H1 (cell line): ENCODE results near the gene GPR12. TPM values are rescaled to one million over a fixed set of nuclear protein-coding genes. Genes with fewer than 3 reads are reported as not detected.
A peak's percentile ranks its signal among the peaks of the same experiment; 100 is the strongest.

Experiments used
- CTCF ChIA-PET: fragments of 300-600 bp; sonication (Branson Sonifier 250); formaldehyde crosslinking; loops from one replicate; lab custom pipeline; 2021; ENCODE audit not compliant: partially characterized antibody; lab: Charles Lee
- POLR2A ChIA-PET: fragments of 300-600 bp; sonication (Branson Sonifier 250); formaldehyde crosslinking; loops from one replicate; lab custom pipeline; 2021; ENCODE audit warnings: inconsistent platforms; ENCODE audit not compliant: partially characterized antibody; lab: Charles Lee
- DNase-seq, 2 experiments: peaks; one replicate each; pipeline versions ENCODE4 v3.0.0 to v3.0.0-alpha.2; 2010 to 2022; ENCODE audit warnings: low spot score in 2 of 2, low read depth in 1 of 2, mixed read lengths in 1 of 2
- FAIRE-seq: peaks from 2 replicates; lab custom pipeline; 2011; peaks lifted over from hg19 to GRCh38; lab: Jason Lieb, UNC
- H2AFZ ChIP-seq: 2 replicates; pipeline ENCODE4 v1.8.1; 2012; ENCODE audit warnings: low read length, inconsistent platforms
- H2AK5ac ChIP-seq: 2 replicates; pipeline ENCODE4 v1.6.1; 2013; ENCODE audit warnings: low read depth, low read length
- H2BK120ac ChIP-seq: replicated peaks from 2 replicates; pipeline ENCODE3; 2013; ENCODE audit warnings: low read depth, low read length, inconsistent platforms
- H2BK12ac ChIP-seq: 2 replicates; pipeline ENCODE4 v1.6.1; 2013; ENCODE audit warnings: low read depth, low read length
- H2BK15ac ChIP-seq: 2 replicates; pipeline ENCODE4 v1.6.1; 2013; ENCODE audit warnings: low read length
- H2BK20ac ChIP-seq: 2 replicates; pipeline ENCODE4 v1.6.1; 2013; ENCODE audit warnings: low read length
- H2BK5ac ChIP-seq: 2 replicates; pipeline ENCODE4 v1.6.1; 2013; ENCODE audit warnings: low read depth, low read length
- H3K14ac ChIP-seq: 2 replicates; pipeline ENCODE4 v1.6.1; 2013; ENCODE audit warnings: inconsistent platforms; ENCODE audit not compliant: insufficient read length
- H3K18ac ChIP-seq: 2 replicates; pipeline ENCODE4 v1.6.1; 2013; ENCODE audit warnings: low read length; ENCODE audit errors: extremely low read depth
- H3K23ac ChIP-seq: 2 replicates; pipeline ENCODE4 v1.6.1; 2013; ENCODE audit warnings: inconsistent platforms; ENCODE audit not compliant: insufficient read length
- H3K23me2 ChIP-seq: 2 replicates; pipeline ENCODE4 v1.6.1; 2013; ENCODE audit warnings: low read depth, low read length
- H3K27ac ChIP-seq: 2 replicates; pipeline ENCODE4 v1.6.1; 2011; ENCODE audit warnings: low read depth, low read length, inconsistent platforms
- H3K27me3 ChIP-seq, 4 experiments: replicated peaks in 1 of 4; 1 replicate in 1 of 4; 2 replicates in 3 of 4; pipeline versions ENCODE4 v1.6.1 to v1.8.1; 2011 to 2013; ENCODE audit warnings: low read length in 3 of 4, mild to moderate bottlenecking in 3 of 4, inconsistent platforms in 2 of 4, mixed read lengths in 2 of 4, moderate library complexity in 1 of 4; ENCODE audit not compliant: control insufficient read depth in 3 of 4, insufficient read depth in 3 of 4; ENCODE audit errors: extremely low read depth in 1 of 4
- H3K36me3 ChIP-seq, 4 experiments: 2 replicates each; pipeline versions ENCODE4 v1.6.1 to v1.8.1; 2011 to 2013; ENCODE audit warnings: mild to moderate bottlenecking in 4 of 4, low read length in 3 of 4, moderate library complexity in 2 of 4, control low read depth in 1 of 4, inconsistent platforms in 1 of 4; ENCODE audit not compliant: insufficient read depth in 4 of 4, control insufficient read depth in 2 of 4
- H3K4ac ChIP-seq: replicated peaks from 2 replicates; pipeline ENCODE3; 2013; ENCODE audit warnings: low read length, low read depth, mixed read lengths, inconsistent platforms; ENCODE audit not compliant: insufficient read length
- H3K4me1 ChIP-seq, 4 experiments: replicated peaks in 1 of 4; 1 replicate in 1 of 4; 2 replicates in 3 of 4; pipeline versions ENCODE4 v1.6.1 to v1.8.1; 2011 to 2013; ENCODE audit warnings: low read length in 3 of 4, inconsistent platforms in 2 of 4, mixed read lengths in 1 of 4; ENCODE audit not compliant: insufficient read depth in 4 of 4, control insufficient read depth in 3 of 4
- H3K4me2 ChIP-seq, 2 experiments: 2 replicates each; pipeline versions ENCODE4 v1.6.1 to v1.8.1; 2011 to 2013; ENCODE audit warnings: low read depth in 2 of 2, low read length in 2 of 2, control low read depth in 1 of 2, inconsistent platforms in 1 of 2, mild to moderate bottlenecking in 1 of 2; ENCODE audit not compliant: insufficient read depth in 1 of 2
- H3K4me3 ChIP-seq, 4 experiments: fragments of 200-600, 300-600 bp in 1 of 4; sonication (generic), shearing (Covaris generic), sonication (Bioruptor Twin) in 1 of 4; 2 replicates each; pipeline versions ENCODE4 v1.5.1 to v1.8.1; 2011 to 2016; ENCODE audit warnings: low read length in 4 of 4, low read depth in 3 of 4, control low read depth in 2 of 4, inconsistent platforms in 2 of 4, mild to moderate bottlenecking in 2 of 4, mixed read lengths in 1 of 4, moderate library complexity in 1 of 4; ENCODE audit not compliant: insufficient read depth in 2 of 4; ENCODE audit errors: extremely low read depth in 1 of 4
- H3K56ac ChIP-seq: replicated peaks from 2 replicates; pipeline ENCODE3; 2013; ENCODE audit warnings: low read depth, mild to moderate bottlenecking, mixed read lengths, low read length, inconsistent platforms; ENCODE audit not compliant: insufficient read length
- H3K79me1 ChIP-seq: 2 replicates; pipeline ENCODE4 v1.6.1; 2013; ENCODE audit warnings: low read depth, low read length, control low read depth
- H3K79me2 ChIP-seq, 2 experiments: 2 replicates each; pipeline versions ENCODE4 v1.6.1 to v1.8.1; 2012 to 2013; ENCODE audit warnings: low read length in 2 of 2, mild to moderate bottlenecking in 2 of 2, inconsistent platforms in 1 of 2; ENCODE audit not compliant: insufficient read depth in 2 of 2, control insufficient read depth in 1 of 2
- H3K9ac ChIP-seq, 4 experiments: replicated peaks in 1 of 4; 1 replicate in 1 of 4; 2 replicates in 3 of 4; pipeline versions ENCODE4 v1.6.1 to v1.8.1; 2011 to 2013; ENCODE audit warnings: low read depth in 3 of 4, low read length in 3 of 4, control low read depth in 2 of 4, mild to moderate bottlenecking in 2 of 4, moderate library complexity in 2 of 4, inconsistent platforms in 1 of 4; ENCODE audit errors: extremely low read depth in 1 of 4
- H3K9me3 ChIP-seq, 2 experiments: 2 replicates each; pipeline versions ENCODE4 v1.6.1 to v1.8.1; 2012 to 2013; ENCODE audit warnings: mild to moderate bottlenecking in 2 of 2, moderate library complexity in 2 of 2, control low read depth in 1 of 2, inconsistent platforms in 1 of 2, low read depth in 1 of 2, low read length in 1 of 2, mixed read lengths in 1 of 2; ENCODE audit not compliant: insufficient read depth in 2 of 2
- H4K20me1 ChIP-seq, 2 experiments: replicated peaks in 1 of 2; 2 replicates each; pipeline versions ENCODE3 to v1.8.1; 2011 to 2013; ENCODE audit warnings: inconsistent platforms in 2 of 2, low read length in 2 of 2, mild to moderate bottlenecking in 1 of 2; ENCODE audit not compliant: insufficient read depth in 2 of 2, control insufficient read depth in 1 of 2
- H4K5ac ChIP-seq: 2 replicates; pipeline ENCODE4 v1.6.1; 2013; ENCODE audit warnings: low read length, low read depth, mixed read lengths, inconsistent platforms; ENCODE audit not compliant: insufficient read length
- H4K8ac ChIP-seq: 2 replicates; pipeline ENCODE4 v1.8.0; 2013; ENCODE audit warnings: mild to moderate bottlenecking, moderate library complexity, low read length, inconsistent platforms; ENCODE audit not compliant: insufficient read depth; ENCODE audit errors: extremely low read depth
- H4K91ac ChIP-seq: replicated peaks from 2 replicates; pipeline ENCODE3; 2013; ENCODE audit warnings: low read length, mixed read lengths, inconsistent platforms; ENCODE audit not compliant: insufficient read length
- JUND ChIP-seq: IDR thresholded peaks from 2 replicates; pipeline ENCODE4 v1.6.1; 2011; ENCODE audit warnings: mild to moderate bottlenecking, improper control_type of control experiment, low read length
- KDM4A ChIP-seq: IDR thresholded peaks from one replicate; pipeline ENCODE4 v1.7.1; 2012; ENCODE audit warnings: low read depth, mild to moderate bottlenecking, moderate library complexity, low read length, inconsistent platforms; ENCODE audit not compliant: severe bottlenecking
- NRF1 ChIP-seq: IDR thresholded peaks from 2 replicates; pipeline ENCODE4 v1.6.1; 2011; ENCODE audit warnings: mild to moderate bottlenecking, low read depth, low read length, improper control_type of control experiment
- POLR2AphosphoS5 ChIP-seq: IDR thresholded peaks from 2 replicates; pipeline ENCODE4 v1.6.1; 2011; ENCODE audit warnings: low read depth, low read length
- RXRA ChIP-seq: IDR thresholded peaks from 2 replicates; pipeline ENCODE4 v1.6.1; 2011; ENCODE audit warnings: low read depth, mild to moderate bottlenecking, low read length, moderate library complexity; ENCODE audit not compliant: insufficient read depth
- WGBS, 2 experiments: shearing (Covaris generic) in 1 of 2; methylation state at CpG; one replicate each; pipeline versions ENCODE4 v1.1.6 to v1.1.7; 2013 to 2015; ENCODE audit warnings: low lambda C conversion rate in 2 of 2, mixed read lengths in 2 of 2, inconsistent platforms in 1 of 2, low coverage in 1 of 2, missing lambda C conversion rate in 1 of 2; ENCODE audit not compliant: insufficient replicate concordance in 2 of 2, insufficient coverage in 1 of 2, insufficient read length in 1 of 2; ENCODE audit errors: extremely low coverage in 1 of 2, missing lambda C conversion rate in 1 of 2; 5-methylcytosine and 5-hydroxymethylcytosine counted together
- polyA plus RNA-seq, 7 experiments: library from polyadenylated mRNA; depleted of rRNA in 3 of 7; stranded (reverse) in 5 of 7; unstranded in 2 of 7; fragments of >200 nt in 5 of 7; fragments of 200-250 nt in 2 of 7; gene quantifications; 1 replicate in 5 of 7; 2 replicates in 1 of 7; 4 replicates in 1 of 7; pipeline versions ENCODE4 v1.2.1 to v1.2.3, GENCODE V29; 2011 to 2013; ENCODE audit warnings: missing spikeins in 2 of 7, mixed read lengths in 2 of 7
- total RNA-seq: library from RNA; stranded (reverse); fragmentation: NEBNext Ultra II Directional; extraction: Animal tissue kit (Norgen Biotek cat#: 25700); gene quantifications from 2 replicates; pipeline ENCODE4 v1.2.1, GENCODE V29; 2021
- TF ChIP-seq, protein P1 (sequence below), 3 experiments: IDR thresholded peaks; 1 replicate in 2 of 3; 2 replicates in 1 of 3; pipeline versions ENCODE4 v1.5.1 to v1.6.1; 2011; ENCODE audit warnings: low read length in 3 of 3, mild to moderate bottlenecking in 3 of 3, inconsistent platforms in 2 of 3, low read depth in 1 of 3, moderate library complexity in 1 of 3; ENCODE audit not compliant: insufficient read depth in 1 of 3; ENCODE audit errors: control extremely low read depth in 1 of 3

GPR12 gene
- total and polyA plus RNA-seq, 2 of the 8 experiments (the other 6 are each of a cell fraction or from before 2014, with no cell fraction given): 0.15 to 0.27 TPM

DNA sequence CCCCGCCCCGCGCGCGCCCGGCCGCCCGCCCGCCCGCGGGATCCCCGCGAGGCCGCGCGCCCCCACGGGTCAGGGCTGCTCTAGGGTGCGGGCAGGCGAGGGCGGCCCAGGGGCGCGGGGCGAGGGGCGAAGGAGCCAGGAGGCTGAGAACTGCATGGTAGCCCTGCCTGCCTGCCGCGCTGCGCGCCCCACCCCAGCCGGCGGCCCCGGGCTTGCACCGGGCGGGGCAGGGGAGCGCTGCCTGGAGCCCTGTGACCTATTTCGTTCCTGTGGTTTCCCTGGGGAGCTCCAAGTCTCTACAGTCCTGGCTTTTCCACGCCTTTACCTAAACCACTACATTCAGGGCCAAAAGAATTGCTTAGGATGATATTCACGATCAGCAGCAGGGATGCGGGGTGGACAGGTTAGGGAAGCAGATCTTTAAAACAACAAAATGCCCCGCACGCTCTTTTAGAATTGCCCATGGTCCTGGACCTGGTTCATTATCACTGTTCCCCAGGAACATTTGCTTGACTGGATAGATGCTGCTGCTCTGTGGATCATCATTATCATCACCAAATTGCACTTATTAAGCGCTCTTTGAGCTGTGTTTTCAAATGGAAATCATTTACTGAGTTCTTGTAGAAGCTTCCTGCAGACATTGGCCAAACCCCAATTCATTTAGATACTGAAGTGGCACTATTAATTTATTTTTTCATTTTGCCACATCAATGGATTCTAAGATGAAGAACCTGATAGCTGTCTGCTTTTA lies 421 bp upstream of the GPR12 start:
- no peaks in the 10 kb centered on the region for H3K36me3 ChIP-seq
- no peak overlapping the region for H4K8ac ChIP-seq
- H3K9ac ChIP-seq: no peak overlapping the region
- no peak overlapping the region for H2BK5ac ChIP-seq
- H3K14ac ChIP-seq: no peak overlapping the region
- H3K4me2 ChIP-seq: peak overlapping the region; percentile 68 to 70
- H3K4me3 ChIP-seq: peak overlapping the region; percentile 25 to 60 (median 36)
- H3K79me1 ChIP-seq: no peaks in the 10 kb centered on the region
- H4K91ac ChIP-seq: no peak overlapping the region
- no peak overlapping the region for H3K4ac ChIP-seq
- H2BK120ac ChIP-seq: no peak overlapping the region
- peaks cover 10% of the 10 kb centered on the region for H3K23me2 ChIP-seq
- ChIA-PET POLR2A (no interaction called here), CTCF (interaction anchor here (1.1 kb wide), 1 partner anchor 113 kb away, joined by 3 read pairs; no protein-coding TSS in a partner anchor)
- DNase-seq: no peak
- TF ChIP-seq KDM4A: peak; percentile 33
- no peak for TF ChIP-seq NRF1
- no peak for TF ChIP-seq POLR2AphosphoS5
- TF ChIP-seq, protein P1, sequence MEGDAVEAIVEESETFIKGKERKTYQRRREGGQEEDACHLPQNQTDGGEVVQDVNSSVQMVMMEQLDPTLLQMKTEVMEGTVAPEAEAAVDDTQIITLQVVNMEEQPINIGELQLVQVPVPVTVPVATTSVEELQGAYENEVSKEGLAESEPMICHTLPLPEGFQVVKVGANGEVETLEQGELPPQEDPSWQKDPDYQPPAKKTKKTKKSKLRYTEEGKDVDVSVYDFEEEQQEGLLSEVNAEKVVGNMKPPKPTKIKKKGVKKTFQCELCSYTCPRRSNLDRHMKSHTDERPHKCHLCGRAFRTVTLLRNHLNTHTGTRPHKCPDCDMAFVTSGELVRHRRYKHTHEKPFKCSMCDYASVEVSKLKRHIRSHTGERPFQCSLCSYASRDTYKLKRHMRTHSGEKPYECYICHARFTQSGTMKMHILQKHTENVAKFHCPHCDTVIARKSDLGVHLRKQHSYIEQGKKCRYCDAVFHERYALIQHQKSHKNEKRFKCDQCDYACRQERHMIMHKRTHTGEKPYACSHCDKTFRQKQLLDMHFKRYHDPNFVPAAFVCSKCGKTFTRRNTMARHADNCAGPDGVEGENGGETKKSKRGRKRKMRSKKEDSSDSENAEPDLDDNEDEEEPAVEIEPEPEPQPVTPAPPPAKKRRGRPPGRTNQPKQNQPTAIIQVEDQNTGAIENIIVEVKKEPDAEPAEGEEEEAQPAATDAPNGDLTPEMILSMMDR (IDR thresholded peaks at IDR 0.05; ENCODE audit: control extremely low read depth in 1 of 3, insufficient read depth in 1 of 3, low read depth in 1 of 3, low read length in 3 of 3): no peak
- TF ChIP-seq JUND: no peak
- no peak for TF ChIP-seq RXRA
- H2AFZ ChIP-seq: peak overlapping the region; percentile 19; the same call in 1 of the 2 replicates
- no peak overlapping the region for H3K56ac ChIP-seq
- H3K9me3 ChIP-seq: no peaks in the 10 kb centered on the region
- H4K20me1 ChIP-seq: no peaks in the 10 kb centered on the region
- peaks cover 0 to 4% (median under 1%) of the 10 kb centered on the region in 4 experiments; a peak in 3 of 7 replicates for H3K4me1 ChIP-seq
- no peak overlapping the region for H3K18ac ChIP-seq
- H3K79me2 ChIP-seq: no peaks in the 10 kb centered on the region
- H2BK15ac ChIP-seq: no peak overlapping the region
- no peak for FAIRE-seq
- no peak overlapping the region for H2BK12ac ChIP-seq
- H4K5ac ChIP-seq: no peak overlapping the region
- no peak overlapping the region for H3K27ac ChIP-seq
- H3K27me3 ChIP-seq: peaks cover 20 to 40% (median 38%) of the 10 kb centered on the region in 4 experiments
- H2AK5ac ChIP-seq: no peak overlapping the region
- H3K23ac ChIP-seq: no peak overlapping the region
- WGBS, 2 experiments: 21% methylated on average over 17 of the region's 41 CpGs; no CpG with 5 or more reads in 1 of the 2 experiments
- no peak overlapping the region for H2BK20ac ChIP-seq
